HEK293 (cell line): ENCODE data around the gene CCDC150.

ENCODE experiments used
- CTCF ChIP-seq: fragments of 450-650 bp; formaldehyde crosslinking; IDR thresholded peaks from 2 replicates; pipeline ENCODE4 v1.5.1; 2016; ENCODE audit warnings: missing biosample characterization, missing genetic modification characterization
- KLF10 ChIP-seq: fragments of 450-650 bp; IDR thresholded peaks from 2 replicates; pipeline ENCODE4 v1.5.1; 2018; ENCODE audit warnings: missing biosample characterization, mild to moderate bottlenecking, missing genetic modification characterization
- KLF9 ChIP-seq: fragments of 450-650 bp; formaldehyde crosslinking; IDR thresholded peaks from 2 replicates; pipeline ENCODE4 v1.5.1; 2016; ENCODE audit warnings: missing biosample characterization, missing genetic modification characterization, low read depth
- PATZ1 ChIP-seq: fragments of 450-650 bp; formaldehyde crosslinking; IDR thresholded peaks from 2 replicates; pipeline ENCODE4 v1.5.1; 2016; ENCODE audit warnings: missing biosample characterization, missing genetic modification characterization
- SP7 ChIP-seq: fragments of 450-650 bp; formaldehyde crosslinking; IDR thresholded peaks from 2 replicates; pipeline ENCODE4 v1.5.1; 2016; ENCODE audit warnings: missing biosample characterization, missing genetic modification characterization
- ZBTB11 ChIP-seq: fragments of 450-650 bp; formaldehyde crosslinking; conservative IDR thresholded peaks from 2 replicates; pipeline ENCODE4 v1.5.1; 2016; ENCODE audit warnings: low read depth, missing biosample characterization, missing genetic modification characterization
- ZBTB7A ChIP-seq: fragments of 450-650 bp; formaldehyde crosslinking; IDR thresholded peaks from 2 replicates; pipeline ENCODE4 v1.5.1; 2016; ENCODE audit warnings: low read depth, missing biosample characterization, missing genetic modification characterization
- ZNF292 ChIP-seq: fragments of 450-650 bp; formaldehyde crosslinking; IDR thresholded peaks from 2 replicates; pipeline ENCODE4 v1.5.1; 2016; ENCODE audit warnings: low read depth, missing biosample characterization, missing genetic modification characterization, borderline replicate concordance
- ZNF350 ChIP-seq: fragments of 450-650 bp; formaldehyde crosslinking; IDR thresholded peaks from 2 replicates; pipeline ENCODE4 v1.5.0; 2017; ENCODE audit warnings: missing biosample characterization, mild to moderate bottlenecking, missing genetic modification characterization
- ZNF670 ChIP-seq: fragments of 450-650 bp; formaldehyde crosslinking; IDR thresholded peaks from 2 replicates; pipeline ENCODE4 v1.5.1; 2016; ENCODE audit warnings: missing biosample characterization, missing genetic modification characterization, low read depth
- ZNF792 ChIP-seq: fragments of 450-650 bp; formaldehyde crosslinking; IDR thresholded peaks from 2 replicates; pipeline ENCODE4 v1.5.1; 2016; ENCODE audit warnings: missing biosample characterization, missing genetic modification characterization

- no peak for TF ChIP-seq CTCF (tag by site-specific recombination)
- TF ChIP-seq ZNF292 (tag by site-specific recombination): no peak
- TF ChIP-seq ZNF350 (tag by site-specific recombination): no peak
- no peak for TF ChIP-seq KLF9
- no peak for TF ChIP-seq SP7 (tag by site-specific recombination)
- TF ChIP-seq KLF10 (tag by site-specific recombination): no peak
- no peak for TF ChIP-seq ZBTB7A (tag by site-specific recombination)
- no peak for TF ChIP-seq ZNF670 (tag by site-specific recombination)
- no peak for TF ChIP-seq ZNF792
- TF ChIP-seq PATZ1 (tag by site-specific recombination): no peak
- no peak for TF ChIP-seq ZBTB11 (tag by site-specific recombination)
Observed at GRCh38 chr2:196670342-196670741, 30.8 kb downstream of the CCDC150 start.
